Mesothelial cell of epicardium (in vitro differentiated cells): ENCODE results near the gene SYNE1. TPM values are rescaled to one million over a fixed set of nuclear protein-coding genes. Genes with fewer than 3 reads are reported as not detected.
"Not testable (repeated sequence)": the region's sequence is repeated elsewhere in the genome, so short reads cannot be mapped to it uniquely, and the experiment has no call there.

Experiments used
- DNase-seq, 2 experiments: peaks; one replicate each; pipeline ENCODE4 v3.0.0; 2021; ENCODE audit warnings: low spot score in 2 of 2; ENCODE audit not compliant: unreplicated experiment in 2 of 2
- H3K27ac Mint-ChIP-seq: 2 replicates; pipeline ENCODE4 v1.8.0; 2021; ENCODE audit warnings: mixed read lengths
- H3K27me3 Mint-ChIP-seq: 2 replicates; pipeline ENCODE4 v1.8.0; 2021; ENCODE audit warnings: low read depth, mixed read lengths
- H3K36me3 Mint-ChIP-seq: 2 replicates; pipeline ENCODE4 v1.8.0; 2021; ENCODE audit warnings: mixed read lengths
- H3K4me1 Mint-ChIP-seq: 2 replicates; pipeline ENCODE4 v1.8.0; 2021; ENCODE audit warnings: mixed read lengths
- H3K4me3 Mint-ChIP-seq: 2 replicates; pipeline ENCODE4 v1.8.0; 2021; ENCODE audit warnings: mild to moderate bottlenecking, moderate library complexity, mixed read lengths
- H3K9me3 Mint-ChIP-seq: 2 replicates; pipeline ENCODE4 v1.8.0; 2021; ENCODE audit warnings: mixed read lengths
- total RNA-seq: library from RNA; stranded (reverse); gene quantifications from 3 replicates; pipeline ENCODE4 v1.2.1, GENCODE V29; 2021
- TF ChIP-seq, protein P1 (sequence below): fragments of 200-600 bp; sonication (generic); IDR thresholded peaks from one replicate; pipeline ENCODE4 v1.5.0; 2021; ENCODE audit warnings: antibody characterized with exemption; ENCODE audit not compliant: unreplicated experiment

SYNE1 gene
- total RNA-seq, 1 donor from 2014 or later: 60.5 TPM

- no peak for DNase-seq
- no peak overlapping the region for H3K4me3 Mint-ChIP-seq
- H3K9me3 Mint-ChIP-seq: peaks cover 11% of the 10 kb centered on the region
- TF ChIP-seq, protein P1, sequence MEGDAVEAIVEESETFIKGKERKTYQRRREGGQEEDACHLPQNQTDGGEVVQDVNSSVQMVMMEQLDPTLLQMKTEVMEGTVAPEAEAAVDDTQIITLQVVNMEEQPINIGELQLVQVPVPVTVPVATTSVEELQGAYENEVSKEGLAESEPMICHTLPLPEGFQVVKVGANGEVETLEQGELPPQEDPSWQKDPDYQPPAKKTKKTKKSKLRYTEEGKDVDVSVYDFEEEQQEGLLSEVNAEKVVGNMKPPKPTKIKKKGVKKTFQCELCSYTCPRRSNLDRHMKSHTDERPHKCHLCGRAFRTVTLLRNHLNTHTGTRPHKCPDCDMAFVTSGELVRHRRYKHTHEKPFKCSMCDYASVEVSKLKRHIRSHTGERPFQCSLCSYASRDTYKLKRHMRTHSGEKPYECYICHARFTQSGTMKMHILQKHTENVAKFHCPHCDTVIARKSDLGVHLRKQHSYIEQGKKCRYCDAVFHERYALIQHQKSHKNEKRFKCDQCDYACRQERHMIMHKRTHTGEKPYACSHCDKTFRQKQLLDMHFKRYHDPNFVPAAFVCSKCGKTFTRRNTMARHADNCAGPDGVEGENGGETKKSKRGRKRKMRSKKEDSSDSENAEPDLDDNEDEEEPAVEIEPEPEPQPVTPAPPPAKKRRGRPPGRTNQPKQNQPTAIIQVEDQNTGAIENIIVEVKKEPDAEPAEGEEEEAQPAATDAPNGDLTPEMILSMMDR: no peak
- no peak overlapping the region for H3K27ac Mint-ChIP-seq
- peaks cover 38% of the 10 kb centered on the region for H3K36me3 Mint-ChIP-seq
- no peaks in the 10 kb centered on the region for H3K4me1 Mint-ChIP-seq
- H3K27me3 Mint-ChIP-seq: no peaks in the 10 kb centered on the region
These were observed 302.6 kb downstream of the SYNE1 start for GRCh38 chr6:152334555-152334954.

DNA sequence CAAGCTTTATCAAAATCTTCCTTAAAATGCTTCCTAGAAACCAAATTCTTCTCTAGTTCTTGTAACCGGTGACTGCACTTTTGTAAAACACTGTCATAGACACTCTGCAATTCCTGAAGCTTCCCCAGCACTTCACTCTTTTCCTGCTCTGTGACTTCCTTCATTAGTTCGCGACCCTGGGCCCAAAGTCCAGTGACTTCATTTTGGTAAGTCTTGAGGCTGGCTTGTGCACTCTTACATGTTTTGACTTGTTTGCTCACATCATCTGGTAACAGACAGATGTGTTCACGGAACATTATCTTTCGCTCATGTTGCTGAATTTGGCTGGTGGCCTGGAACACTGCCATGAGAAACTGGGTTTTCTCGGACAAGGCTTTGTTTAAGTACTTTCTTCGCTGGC lies 306.2 kb downstream of the SYNE1 start:
- no peak for DNase-seq
- H3K4me3 Mint-ChIP-seq: no peak overlapping the region
- H3K9me3 Mint-ChIP-seq: peaks cover 11% of the 10 kb centered on the region
- no peaks in the 10 kb centered on the region for H3K4me1 Mint-ChIP-seq
- H3K27ac Mint-ChIP-seq: no peak overlapping the region
- H3K36me3 Mint-ChIP-seq: peaks cover 35% of the 10 kb centered on the region
- TF ChIP-seq, protein P1: no peak
- no peaks in the 10 kb centered on the region for H3K27me3 Mint-ChIP-seq

DNA sequence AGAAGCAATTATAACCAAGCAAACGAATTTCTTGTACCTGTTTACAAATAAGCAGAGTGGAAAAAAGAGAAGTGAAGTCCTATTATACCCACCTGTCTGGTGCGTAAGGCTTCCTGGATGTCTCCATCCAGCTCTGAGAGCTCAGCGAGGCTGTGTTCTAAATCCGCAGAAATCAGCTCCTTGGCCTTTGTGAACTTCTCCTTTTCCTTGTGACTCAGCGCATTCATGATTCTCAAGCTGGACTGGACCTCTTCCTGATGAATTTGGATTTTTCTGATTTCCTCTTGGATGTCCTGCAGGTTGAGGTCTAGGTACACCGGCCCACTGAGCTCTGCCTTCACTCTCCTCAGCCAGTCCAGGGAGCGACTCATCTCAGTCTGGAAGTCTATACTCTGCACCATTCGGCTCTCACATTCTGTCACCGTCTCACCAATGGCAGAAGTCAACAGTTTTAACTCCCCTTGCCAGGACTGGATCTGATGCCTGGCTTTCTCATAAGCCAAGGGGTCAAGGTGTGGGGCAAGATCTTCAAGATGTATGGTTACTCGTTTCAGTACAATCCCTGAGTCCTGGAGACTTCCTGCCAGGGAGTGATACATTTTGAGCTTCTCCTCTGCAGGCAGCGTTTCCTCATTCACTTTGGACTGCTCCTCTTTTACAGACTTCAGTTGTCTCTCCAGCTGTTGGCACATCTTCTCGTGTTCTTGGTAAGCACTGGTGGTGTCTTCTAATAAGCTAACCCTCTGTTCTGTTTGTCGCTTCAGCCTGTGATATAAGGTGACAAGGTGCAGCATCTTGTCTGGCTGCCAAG lies 307.3 kb downstream of the SYNE1 start:
- peaks cover 11% of the 10 kb centered on the region for H3K9me3 Mint-ChIP-seq
- H3K27ac Mint-ChIP-seq: no peak overlapping the region
- no peaks in the 10 kb centered on the region for H3K27me3 Mint-ChIP-seq
- TF ChIP-seq, protein P1: no peak
- H3K36me3 Mint-ChIP-seq: peaks cover 38% of the 10 kb centered on the region
- no peak for DNase-seq
- no peaks in the 10 kb centered on the region for H3K4me1 Mint-ChIP-seq
- H3K4me3 Mint-ChIP-seq: no peak overlapping the region

- peaks cover 41% of the 10 kb centered on the region for H3K36me3 Mint-ChIP-seq
- DNase-seq, H3K27me3 Mint-ChIP-seq, H3K4me3 Mint-ChIP-seq, H3K27ac Mint-ChIP-seq, H3K4me1 Mint-ChIP-seq: not testable (repeated sequence)
- H3K9me3 Mint-ChIP-seq: peaks cover 11% of the 10 kb centered on the region
These were observed 309.0 kb downstream of the SYNE1 start for GRCh38 chr6:152328200-152328599.

DNA sequence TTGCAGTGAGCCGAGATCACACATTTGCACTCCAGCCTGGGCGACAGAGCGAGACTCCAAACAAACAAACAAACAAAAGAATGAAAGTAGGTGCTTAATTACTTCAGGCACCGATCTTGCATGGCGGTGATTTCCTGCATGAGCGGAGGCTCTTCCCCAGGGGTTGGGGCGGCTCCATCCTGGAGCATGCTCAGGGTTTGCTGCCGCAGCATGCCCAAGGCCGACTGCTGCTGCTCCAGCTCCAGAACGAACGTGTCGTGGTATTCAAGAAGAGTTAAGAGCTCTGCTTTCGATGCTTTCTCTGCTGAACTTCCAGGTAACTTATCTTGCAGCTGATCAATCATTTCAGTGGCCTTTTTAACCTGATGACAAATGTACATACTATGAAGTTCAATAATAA lies 313.8 kb downstream of the SYNE1 start:
- Mint-ChIP-seq H3K9me3 (no peaks in the 10 kb centered on the region), H3K4me3 (no peak overlapping the region), H3K27ac (no peak overlapping the region), H3K36me3 (peaks cover 45% of the 10 kb centered on the region), H3K4me1 (no peaks in the 10 kb centered on the region), H3K27me3 (no peaks in the 10 kb centered on the region)
- TF ChIP-seq, protein P1: no peak
- no peak for DNase-seq

- DNase-seq: no peak
- Mint-ChIP-seq H3K36me3 (peaks cover 53% of the 10 kb centered on the region), H3K4me3 (no peak overlapping the region)
These were observed 318.9 kb downstream of the SYNE1 start for GRCh38 chr6:152318278-152318677.

More at GRCh38 chr6:152318278-152318677, 318.9 kb downstream of the SYNE1 start:
- TF ChIP-seq, protein P1: no peak
- Mint-ChIP-seq H3K27ac (no peak overlapping the region), H3K9me3 (peaks cover 4% of the 10 kb centered on the region), H3K4me1 (peaks cover 11% of the 10 kb centered on the region), H3K27me3 (no peaks in the 10 kb centered on the region)
